ENCODE results near the gene SCN9A.

DNA sequence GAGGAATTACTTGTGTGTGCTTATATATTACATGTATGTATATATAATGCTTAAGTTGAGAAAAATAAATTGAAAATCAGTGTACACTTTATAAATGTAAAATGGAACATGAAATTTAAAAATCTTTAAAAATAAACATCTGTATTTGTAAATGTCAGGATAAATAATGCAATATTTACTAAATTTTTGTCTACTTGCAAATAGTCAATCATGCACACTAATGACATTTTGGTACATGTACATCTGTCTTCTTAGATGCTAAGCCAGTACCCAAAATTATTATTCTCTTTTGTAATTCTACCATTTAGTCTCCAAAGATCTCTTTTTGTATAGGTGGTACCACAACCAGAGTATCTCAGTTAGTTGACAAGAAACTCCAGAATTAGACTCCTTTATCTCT is 151.5 kb downstream of the SCN9A start:
- TF ChIP-seq, protein P1, sequence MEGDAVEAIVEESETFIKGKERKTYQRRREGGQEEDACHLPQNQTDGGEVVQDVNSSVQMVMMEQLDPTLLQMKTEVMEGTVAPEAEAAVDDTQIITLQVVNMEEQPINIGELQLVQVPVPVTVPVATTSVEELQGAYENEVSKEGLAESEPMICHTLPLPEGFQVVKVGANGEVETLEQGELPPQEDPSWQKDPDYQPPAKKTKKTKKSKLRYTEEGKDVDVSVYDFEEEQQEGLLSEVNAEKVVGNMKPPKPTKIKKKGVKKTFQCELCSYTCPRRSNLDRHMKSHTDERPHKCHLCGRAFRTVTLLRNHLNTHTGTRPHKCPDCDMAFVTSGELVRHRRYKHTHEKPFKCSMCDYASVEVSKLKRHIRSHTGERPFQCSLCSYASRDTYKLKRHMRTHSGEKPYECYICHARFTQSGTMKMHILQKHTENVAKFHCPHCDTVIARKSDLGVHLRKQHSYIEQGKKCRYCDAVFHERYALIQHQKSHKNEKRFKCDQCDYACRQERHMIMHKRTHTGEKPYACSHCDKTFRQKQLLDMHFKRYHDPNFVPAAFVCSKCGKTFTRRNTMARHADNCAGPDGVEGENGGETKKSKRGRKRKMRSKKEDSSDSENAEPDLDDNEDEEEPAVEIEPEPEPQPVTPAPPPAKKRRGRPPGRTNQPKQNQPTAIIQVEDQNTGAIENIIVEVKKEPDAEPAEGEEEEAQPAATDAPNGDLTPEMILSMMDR (IDR thresholded peaks at IDR 0.05; ENCODE audit: low read length) = no peak
- TF ChIP-seq EZH2 (optimal IDR thresholded peaks at IDR 0.05; ENCODE audit: low read depth, low read length) = no peak
- TF ChIP-seq EZH2phosphoT487 (IDR thresholded peaks at IDR 0.05; ENCODE audit: low read length) = no peak

All from MM.1S (cell line).